AG09309 (cell line): ENCODE data around the gene BEND4.

Experiments used
- DNase-seq: peaks from one replicate; pipeline ENCODE4 v3.0.0-alpha.2; 2010; ENCODE audit warnings: low read depth
- H3K4me3 ChIP-seq: 2 replicates; pipeline ENCODE4 v1.5.1; 2011; ENCODE audit warnings: mild to moderate bottlenecking, low read depth, low read length, moderate library complexity; ENCODE audit not compliant: control insufficient read depth
- TF ChIP-seq, protein P1 (sequence below): IDR thresholded peaks from 2 replicates; pipeline ENCODE4 v1.5.1; 2011; ENCODE audit warnings: mild to moderate bottlenecking, low read depth, low read length, inconsistent platforms; ENCODE audit not compliant: insufficient read depth, control insufficient read depth; ENCODE audit errors: missing control alignments

Gene BEND4

DNA sequence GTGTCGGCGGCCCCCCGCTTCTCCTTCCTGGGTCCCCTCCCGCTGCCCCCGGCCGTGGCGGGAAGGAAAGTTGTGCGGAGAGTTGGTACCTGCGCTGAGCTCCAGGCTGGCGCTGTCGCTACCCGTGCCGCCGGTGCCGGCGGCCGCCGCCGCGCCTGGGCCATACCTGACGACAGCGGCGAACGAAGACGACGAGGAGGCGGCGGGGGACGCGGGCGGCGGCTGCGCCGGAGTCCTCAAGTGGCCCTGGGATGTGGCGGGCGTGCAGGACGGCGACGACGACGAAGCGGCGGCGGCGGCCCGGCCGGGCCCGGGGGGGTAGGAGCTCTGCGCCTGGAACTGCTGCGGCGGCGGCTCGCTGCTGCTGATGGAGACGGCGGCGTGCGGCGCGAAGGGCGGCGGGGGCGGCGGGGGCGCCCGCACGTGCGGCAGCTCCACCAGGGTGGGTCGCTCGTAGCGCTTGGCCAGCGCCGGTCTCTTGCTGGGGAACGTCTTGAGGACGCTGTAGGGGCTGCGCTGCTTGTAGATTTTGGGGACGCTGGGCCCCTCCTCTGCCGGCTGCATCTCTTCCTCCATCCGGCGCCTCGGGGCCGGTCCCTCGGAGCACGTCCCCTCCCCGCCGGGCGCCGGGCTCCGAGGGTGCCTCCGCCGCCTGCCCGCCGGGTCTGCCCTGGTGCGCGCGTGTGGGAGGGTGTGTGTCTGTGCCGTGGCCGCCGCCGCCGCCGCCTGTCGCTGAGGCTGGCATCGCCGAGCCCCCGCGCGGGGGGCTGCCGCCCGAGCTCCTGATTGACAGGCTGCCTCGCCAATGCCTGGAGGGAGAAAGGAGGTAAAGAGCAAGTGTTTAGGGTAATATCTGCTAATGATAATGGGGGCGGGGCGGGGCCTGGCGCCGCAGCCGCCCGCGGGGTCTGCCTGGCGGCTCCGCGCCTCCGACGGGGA, 618 bp downstream of the BEND4 start:
- DNase-seq, result no peak
- TF ChIP-seq, protein P1, sequence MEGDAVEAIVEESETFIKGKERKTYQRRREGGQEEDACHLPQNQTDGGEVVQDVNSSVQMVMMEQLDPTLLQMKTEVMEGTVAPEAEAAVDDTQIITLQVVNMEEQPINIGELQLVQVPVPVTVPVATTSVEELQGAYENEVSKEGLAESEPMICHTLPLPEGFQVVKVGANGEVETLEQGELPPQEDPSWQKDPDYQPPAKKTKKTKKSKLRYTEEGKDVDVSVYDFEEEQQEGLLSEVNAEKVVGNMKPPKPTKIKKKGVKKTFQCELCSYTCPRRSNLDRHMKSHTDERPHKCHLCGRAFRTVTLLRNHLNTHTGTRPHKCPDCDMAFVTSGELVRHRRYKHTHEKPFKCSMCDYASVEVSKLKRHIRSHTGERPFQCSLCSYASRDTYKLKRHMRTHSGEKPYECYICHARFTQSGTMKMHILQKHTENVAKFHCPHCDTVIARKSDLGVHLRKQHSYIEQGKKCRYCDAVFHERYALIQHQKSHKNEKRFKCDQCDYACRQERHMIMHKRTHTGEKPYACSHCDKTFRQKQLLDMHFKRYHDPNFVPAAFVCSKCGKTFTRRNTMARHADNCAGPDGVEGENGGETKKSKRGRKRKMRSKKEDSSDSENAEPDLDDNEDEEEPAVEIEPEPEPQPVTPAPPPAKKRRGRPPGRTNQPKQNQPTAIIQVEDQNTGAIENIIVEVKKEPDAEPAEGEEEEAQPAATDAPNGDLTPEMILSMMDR, result no peak
- no peak overlapping the region for H3K4me3 ChIP-seq

DNA sequence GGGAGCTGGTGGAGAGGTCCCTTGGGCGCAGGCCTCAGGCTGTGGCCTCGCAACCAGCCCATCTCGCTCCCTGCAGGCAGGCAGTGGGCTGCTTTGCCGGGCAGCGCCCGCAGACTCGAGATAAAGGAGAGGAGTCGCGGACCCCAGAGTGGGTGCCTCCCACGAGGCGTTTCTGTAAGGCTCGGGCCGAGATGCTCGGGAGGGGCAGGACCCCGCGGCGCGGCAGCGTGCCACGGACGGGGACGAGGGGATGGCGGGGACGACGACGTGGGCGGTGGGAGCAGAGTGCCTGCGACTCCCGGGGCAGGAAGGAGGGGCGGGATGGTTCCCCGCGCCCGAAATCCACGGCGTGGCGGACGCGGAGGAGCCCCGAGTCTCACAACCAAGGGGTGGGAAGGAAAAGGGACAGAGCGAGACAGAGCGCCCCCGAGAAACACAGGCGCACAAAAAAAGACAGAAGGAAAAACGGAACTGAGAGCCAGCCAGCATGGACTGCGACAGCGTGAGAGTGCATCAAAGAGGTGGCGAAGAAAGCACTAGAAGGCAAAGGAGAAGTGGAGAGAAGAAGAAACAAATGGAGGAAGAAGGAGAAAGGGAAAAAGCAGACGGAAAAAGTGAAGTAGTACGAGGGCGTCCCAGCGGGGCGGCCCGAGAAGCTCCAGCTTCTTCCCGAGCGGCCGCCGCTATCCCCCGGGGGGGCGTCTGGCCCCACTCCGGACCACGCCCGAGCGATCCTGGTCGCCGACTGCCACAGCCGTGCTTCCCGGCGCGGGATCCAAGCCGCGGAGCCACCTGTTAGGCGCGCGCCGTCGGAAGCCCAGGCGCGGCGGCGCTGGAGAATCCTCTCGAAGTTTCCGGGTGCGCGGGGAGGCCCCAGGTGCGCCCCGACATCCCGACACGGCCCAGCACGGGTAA, 1.5 kb downstream of the BEND4 start:
- no peak overlapping the region for H3K4me3 ChIP-seq
- TF ChIP-seq, protein P1, result no peak
- DNase-seq, result no peak

GRCh38 chr4:42149004-42149403, 3.5 kb downstream of the BEND4 start:
- DNase-seq, result no peak
- TF ChIP-seq, protein P1, result no peak
- H3K4me3 ChIP-seq, result no peak overlapping the region

- no peak overlapping the region for H3K4me3 ChIP-seq
- DNase-seq, result no peak
- TF ChIP-seq, protein P1, result no peak
Measured at GRCh38 chr4:42148425-42148824, 4.0 kb downstream of the BEND4 start.

DNA sequence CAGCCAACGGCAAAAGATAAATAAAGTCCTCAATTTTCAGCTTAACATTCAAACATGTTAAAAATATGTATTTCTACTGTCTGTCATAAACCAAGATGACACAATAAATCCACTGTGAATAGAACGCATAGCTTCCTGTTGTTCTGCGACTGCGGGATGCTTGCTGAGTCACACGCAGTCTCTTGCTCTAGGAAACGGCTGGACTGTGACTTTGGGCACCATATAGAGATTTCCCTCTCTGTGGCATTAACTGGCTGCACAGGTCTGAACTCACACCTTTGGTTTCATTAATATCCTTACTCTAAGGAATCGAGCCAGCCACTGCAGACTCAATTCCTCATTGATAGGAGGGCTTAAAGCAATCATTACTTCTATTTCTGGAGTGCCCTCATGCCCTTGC, 8.4 kb downstream of the BEND4 start:
- no peak for DNase-seq

GRCh38 chr4:42142591-42142990, 9.9 kb downstream of the BEND4 start:
- TF ChIP-seq, protein P1, result no peak
- DNase-seq, result no peak
- H3K4me3 ChIP-seq, result no peak overlapping the region

More for the DNA sequence above, 8.4 kb downstream of the BEND4 start:
- TF ChIP-seq, protein P1, result no peak
- no peak overlapping the region for H3K4me3 ChIP-seq
